ENCODE data around the gene BCO1.

Gene BCO1

GRCh38 chr16:81275795-81276194, 37.3 kb downstream of the BCO1 start:
- no peak for DNase-seq (ENCODE audit: low spot score)

GRCh38 chr16:81276323-81276722, 37.8 kb downstream of the BCO1 start:
- no peak for DNase-seq (ENCODE audit: low spot score)

- no peak for DNase-seq (ENCODE audit: low spot score)
Measured at GRCh38 chr16:81277541-81278080, 39.1 kb downstream of the BCO1 start.

- no peak for DNase-seq (ENCODE audit: low spot score)
Measured at GRCh38 chr16:81278526-81278925, 40.0 kb downstream of the BCO1 start.

- no peak for DNase-seq (ENCODE audit: low spot score)
Measured at GRCh38 chr16:81279392-81279791, 40.9 kb downstream of the BCO1 start.

GRCh38 chr16:81280393-81280792, 41.9 kb downstream of the BCO1 start:
- no peak for DNase-seq (ENCODE audit: low spot score)

- no peak for DNase-seq (ENCODE audit: low spot score)
Measured at GRCh38 chr16:81283044-81283443, 44.6 kb downstream of the BCO1 start.

- DNase-seq (ENCODE audit: low spot score), result no peak
Measured at GRCh38 chr16:81284995-81285600, 46.6 kb downstream of the BCO1 start.

GRCh38 chr16:81286190-81286589, 47.7 kb downstream of the BCO1 start:
- DNase-seq (ENCODE audit: low spot score), result peak; percentile 67

GRCh38 chr16:81291117-81291516, 52.6 kb downstream of the BCO1 start:
- DNase-seq (ENCODE audit: low spot score), result no peak

GRCh38 chr16:81292936-81293335, 54.4 kb downstream of the BCO1 start:
- no peak for DNase-seq (ENCODE audit: low spot score)

GRCh38 chr16:81293909-81294802, 55.7 kb downstream of the BCO1 start:
- DNase-seq (ENCODE audit: low spot score), result no peak

- no peak for DNase-seq (ENCODE audit: low spot score)
Measured at GRCh38 chr16:81296631-81297030, 58.1 kb downstream of the BCO1 start.

- no peak for DNase-seq (ENCODE audit: low spot score)
Measured at GRCh38 chr16:81307770-81308169, 69.3 kb downstream of the BCO1 start.

GRCh38 chr16:81310045-81310644, 71.7 kb downstream of the BCO1 start:
- DNase-seq (ENCODE audit: low spot score), result no peak

- DNase-seq (ENCODE audit: low spot score), result no peak
Measured at GRCh38 chr16:81311762-81312161, 73.3 kb downstream of the BCO1 start.

- no peak for DNase-seq (ENCODE audit: low spot score)
Measured at GRCh38 chr16:81313701-81314602, 75.5 kb downstream of the BCO1 start.

- DNase-seq (ENCODE audit: low spot score), result peak; percentile 96
Measured at GRCh38 chr16:81314603-81315270, 76.2 kb downstream of the BCO1 start, which contains the start of gene GAN. TSS of gene GAN (plus strand) at chr16:81314962. CDS start at chr16:81315114, 152 bp downstream.

- peak; percentile 73 for DNase-seq (ENCODE audit: low spot score)
Measured at GRCh38 chr16:81315271-81316175, 77.0 kb downstream of the BCO1 start.

GRCh38 chr16:81316176-81316496, 77.6 kb downstream of the BCO1 start:
- DNase-seq (ENCODE audit: low spot score), result no peak

All from D341Med (cell line).